ENCODE measurements around the gene EMCN. TPM values are rescaled to one million over a fixed set of nuclear protein-coding genes. Genes with fewer than 3 reads are reported as not detected.

EMCN gene
- polyA plus RNA-seq, 3 donors, result not detected

- Histone ChIP-seq H3K27ac (ENCODE audit: low read depth in 1 of 2, low read length in 2 of 2) (no peak overlapping the region), H3K9me3 (replicated peaks in 1 of 2; ENCODE audit: control insufficient read depth in 1 of 2, insufficient read depth in 1 of 2, low read length in 2 of 2) (peaks cover 0 to 16% of the 10 kb centered on the region in 2 donors), H3K4me3 (replicated peaks in 1 of 3; ENCODE audit: low read depth in 2 of 3, low read length in 3 of 3) (no peak overlapping the region), H3K4me2 (replicated peaks; ENCODE audit: extremely low read depth, low read length, poor library complexity, severe bottlenecking) (no peak overlapping the region), H3K27me3 (ENCODE audit: control insufficient read depth in 2 of 2, insufficient read depth in 2 of 2, low read length in 2 of 2) (no peaks in the 10 kb centered on the region), H3K79me2 (ENCODE audit: insufficient read depth, low read length) (no peaks in the 10 kb centered on the region), H3K36me3 (replicated peaks in 1 of 2; ENCODE audit: control insufficient read depth in 1 of 2, insufficient read depth in 2 of 2, low read length in 2 of 2) (no peaks in the 10 kb centered on the region), H3K9ac (ENCODE audit: insufficient read depth, low read length, poor library complexity, severe bottlenecking) (no peak overlapping the region), H4K20me1 (ENCODE audit: insufficient read depth, low read length) (no peaks in the 10 kb centered on the region), H3K4me1 (ENCODE audit: control insufficient read depth in 1 of 2, insufficient read depth in 2 of 2, low read length in 2 of 2) (no peaks in the 10 kb centered on the region), H2AFZ (ENCODE audit: insufficient read depth, low read depth, low read length, poor library complexity, severe bottlenecking) (no peak overlapping the region)
- DNase-seq, result no peak
- peaks cover 2% of the 10 kb centered on the region for H3K4me1 Mint-ChIP-seq
- no peak for TF ChIP-seq CTCF (IDR thresholded peaks at IDR 0.05)
- intact Hi-C loops (cut with micrococcal nuclease), result no loop called here
- no peak overlapping the region for H3K27ac Mint-ChIP-seq
- no peak overlapping the region for H3K4me3 Mint-ChIP-seq
- WGBS (ENCODE audit: insufficient coverage), result 86% methylated on average over 2 of the region's 5 CpGs
- H3K27me3 Mint-ChIP-seq (ENCODE audit: low read depth in 3 of 3), result peaks cover 0 to 4% (median 0%) of the 10 kb centered on the region in 3 donors
- H3K9me3 Mint-ChIP-seq, result peaks cover 0 to 10% (median 5%) of the 10 kb centered on the region in 7 donors
- no peaks in the 10 kb centered on the region for H3K36me3 Mint-ChIP-seq
Measured at GRCh38 chr4:100379583-100380105, 138.2 kb downstream of the EMCN start.

GRCh38 chr4:100372432-100372831 lies 145.4 kb downstream of the EMCN start:
- no peak for DNase-seq
- Histone ChIP-seq H2AFZ (ENCODE audit: insufficient read depth, low read depth, low read length, poor library complexity, severe bottlenecking) (no peak overlapping the region), H4K20me1 (ENCODE audit: insufficient read depth, low read length) (no peaks in the 10 kb centered on the region), H3K79me2 (ENCODE audit: insufficient read depth, low read length) (no peaks in the 10 kb centered on the region), H3K27ac (ENCODE audit: low read depth in 1 of 2, low read length in 2 of 2) (no peak overlapping the region), H3K27me3 (ENCODE audit: control insufficient read depth in 2 of 2, insufficient read depth in 2 of 2, low read length in 2 of 2) (no peaks in the 10 kb centered on the region), H3K4me2 (replicated peaks; ENCODE audit: extremely low read depth, low read length, poor library complexity, severe bottlenecking) (no peak overlapping the region), H3K4me1 (ENCODE audit: control insufficient read depth in 1 of 2, insufficient read depth in 2 of 2, low read length in 2 of 2) (no peaks in the 10 kb centered on the region), H3K9ac (ENCODE audit: insufficient read depth, low read length, poor library complexity, severe bottlenecking) (no peak overlapping the region), H3K36me3 (replicated peaks in 1 of 2; ENCODE audit: control insufficient read depth in 1 of 2, insufficient read depth in 2 of 2, low read length in 2 of 2) (no peaks in the 10 kb centered on the region), H3K4me3 (replicated peaks in 1 of 3; ENCODE audit: low read depth in 2 of 3, low read length in 3 of 3) (no peak overlapping the region), H3K9me3 (replicated peaks in 1 of 2; ENCODE audit: control insufficient read depth in 1 of 2, insufficient read depth in 1 of 2, low read length in 2 of 2) (no peaks in the 10 kb centered on the region)
- Mint-ChIP-seq H3K27me3 (ENCODE audit: low read depth in 3 of 3) (peaks cover 0 to 3% (median 0%) of the 10 kb centered on the region in 3 donors), H3K9me3 (no peaks in the 10 kb centered on the region), H3K4me1 (no peaks in the 10 kb centered on the region), H3K36me3 (no peaks in the 10 kb centered on the region), H3K4me3 (no peak overlapping the region), H3K27ac (no peak overlapping the region)
- no CpG with 5 or more reads among the region's 3 CpGs for WGBS (ENCODE audit: insufficient coverage)
- no peak for TF ChIP-seq CTCF (IDR thresholded peaks at IDR 0.05)
- intact Hi-C loops (cut with micrococcal nuclease), result no loop called here

All from CD14-positive monocyte (primary cell).